PC-3 (cell line): Measurements from ENCODE around the gene SOCS6. TPM values are rescaled to one million over a fixed set of nuclear protein-coding genes. Genes with fewer than 3 reads are reported as not detected.

ENCODE experiments used
- ATAC-seq: fragments of 200-7000 bp; cut with Tn5 transposase; 2 replicates; pipeline ENCODE4 v1.9.1; 2020; ENCODE audit warnings: mild to moderate bottlenecking, moderate library complexity
- Bru-seq: library from RNA; stranded (reverse); fragments of 400-500 nt; gene quantifications from one replicate; lab custom pipeline; 2021; lab: Mats Ljungman, UMichigan
- BruChase-seq, 2 experiments: library from RNA; stranded (reverse); fragments of 400-500 nt; gene quantifications; one replicate each; lab custom pipeline; 2021; lab: Mats Ljungman, UMichigan
- BruUV-seq: library from RNA; stranded (reverse); fragments of 400-500 nt; replicated peaks from 2 replicates; lab custom pipeline; 2021; lab: Mats Ljungman, UMichigan
- CTCF ChIA-PET: fragments of 300-600 bp; sonication (Branson Sonifier 250); formaldehyde crosslinking; loops from one replicate; lab custom pipeline; 2022; ENCODE audit warnings: antibody characterized with exemption; lab: Charles Lee
- POLR2A ChIA-PET: fragments of 300-600 bp; sonication (Branson Sonifier 250); formaldehyde crosslinking; loops from one replicate; lab custom pipeline; 2022; ENCODE audit warnings: antibody characterized with exemption; ENCODE audit not compliant: unreplicated experiment; lab: Charles Lee
- DNase-seq: peaks from one replicate; pipeline ENCODE4 v3.0.0-alpha.2; 2015
- H2AFZ ChIP-seq: fragments of 300-600 bp; sonication (generic); 2 replicates; pipeline ENCODE4 v1.6.0; 2016; ENCODE audit warnings: antibody characterized with exemption, low read length
- H3F3A ChIP-seq: fragments of 300-600 bp; sonication (generic); one replicate; pipeline ENCODE4 v1.6.0; 2017; ENCODE audit warnings: antibody characterized with exemption, low read length, control low read depth, mild to moderate bottlenecking; ENCODE audit not compliant: unreplicated experiment
- H3K27ac ChIP-seq: fragments of 300-600 bp; sonication (generic); 2 replicates; pipeline ENCODE4 v1.5.1; 2016; ENCODE audit warnings: mild to moderate bottlenecking, low read length
- H3K27me3 ChIP-seq: fragments of 300-600 bp; sonication (generic); 2 replicates; pipeline ENCODE4 v1.6.1; 2016; ENCODE audit warnings: low read length, mixed read lengths
- H3K36me3 ChIP-seq: fragments of 300-600 bp; sonication (generic); 2 replicates; pipeline ENCODE4 v1.6.1; 2016; ENCODE audit warnings: low read depth, mixed run types, low read length, mixed read lengths
- H3K4me1 ChIP-seq: fragments of 300-600 bp; sonication (generic); 2 replicates; pipeline ENCODE4 v1.5.1; 2016; ENCODE audit warnings: low read length; ENCODE audit not compliant: insufficient read depth
- H3K4me2 ChIP-seq: fragments of 300-600 bp; sonication (generic); 2 replicates; pipeline ENCODE4 v1.6.0; 2016; ENCODE audit warnings: low read length
- H3K4me3 ChIP-seq: fragments of 300-600 bp; sonication (generic); 2 replicates; pipeline ENCODE4 v1.5.1; 2016; ENCODE audit warnings: mild to moderate bottlenecking, low read length, mixed read lengths
- H3K79me2 ChIP-seq: fragments of 300-600 bp; sonication (generic); 2 replicates; pipeline ENCODE4 v1.6.1; 2017; ENCODE audit warnings: low read length, mixed read lengths
- H3K9ac ChIP-seq: fragments of 300-600 bp; sonication (generic); 2 replicates; pipeline ENCODE4 v1.6.0; 2016; ENCODE audit warnings: mild to moderate bottlenecking, low read length
- H3K9me2 ChIP-seq: fragments of 300-600 bp; sonication (generic); replicated peaks from 2 replicates; pipeline ENCODE4 v1.6.1; 2016; ENCODE audit warnings: mixed run types, low read length, mixed read lengths
- H3K9me3 ChIP-seq: fragments of 300-600 bp; sonication (generic); 2 replicates; pipeline ENCODE4 v1.6.1; 2016; ENCODE audit warnings: low read length, mixed read lengths
- H4K20me1 ChIP-seq: fragments of 300-600 bp; sonication (generic); 2 replicates; pipeline ENCODE4 v1.6.1; 2016; ENCODE audit warnings: low read length, mixed read lengths
- CTCF ChIP-seq: fragments of 300-600 bp; sonication (generic); conservative IDR thresholded peaks from 2 replicates; pipeline ENCODE4 v1.5.1; 2017; ENCODE audit warnings: antibody characterized with exemption, low read depth, mild to moderate bottlenecking, low read length
- EZH2 ChIP-seq: fragments of 300-600 bp; sonication (generic); IDR thresholded peaks from one replicate; pipeline ENCODE4 v1.6.1; 2017; ENCODE audit warnings: antibody characterized with exemption, mild to moderate bottlenecking, low read length; ENCODE audit not compliant: unreplicated experiment
- EZH2phosphoT487 ChIP-seq: fragments of 300-600 bp; sonication (generic); IDR thresholded peaks from 2 replicates; pipeline ENCODE4 v1.6.1; 2018; ENCODE audit warnings: mild to moderate bottlenecking, antibody characterized with exemption, low read length, borderline replicate concordance
- intact Hi-C: fragments of 100-400 bp; cut with micrococcal nuclease; formaldehyde crosslinking; loops from 2 replicates; pipeline ENCODE4 v1.9.0; 2023
- long read RNA-seq: library from polyadenylated mRNA; unstranded; transcript quantifications from one replicate; pipeline ENCODE4 v2.0.0, GENCODE V29; 2021; ENCODE audit not compliant: unreplicated experiment
- total RNA-seq: library from RNA; depleted of rRNA; stranded (reverse); fragments of >200 nt; gene quantifications from 2 replicates; pipeline ENCODE4 v1.2.3, GENCODE V29; 2014; rRNA removed

The SOCS6 gene
- total RNA-seq (17.9 and 20.8 TPM in 2 replicates), Bru-seq, nascent RNA (percentile 90 among the genes with signal in this experiment), BruChase-seq, experiment 1, labeled RNA remaining after a 6-hour chase (percentile 84 among the genes with signal in this experiment), BruChase-seq, experiment 2, labeled RNA remaining after a 2-hour chase (percentile 89 among the genes with signal in this experiment)
- long read RNA-seq, full-length matches to known transcripts: 52 of 77 reads
- long read RNA-seq, partial matches to known transcripts: 10 of 77 reads
- long read RNA-seq, other reads (novel, unspliced or antisense): 15 of 77 reads

GRCh38 chr18:70288851-70289328 lies at the start of gene SOCS6:
TSS of gene SOCS6 (plus strand) at chr18:70289045. CDS start at chr18:70324669, 35,624 bp downstream.
- DNase-seq (peak; percentile 63), ATAC-seq (peak; percentile 57)
- Histone ChIP-seq H2AFZ (peak within 1 kb of the TSS; percentile 95), H3K36me3 (0 out of 2 replicates have a peak, but pooled peaks cover 11% of the 10 kb centered on the region), H4K20me1 (peaks cover 40% of the 10 kb centered on the region), H3K9me3 (no peaks in the 10 kb centered on the region), H3K9ac (peak within 1 kb of the TSS; percentile 91), H3K4me3 (peak within 1 kb of the TSS; percentile 86), H3F3A (peaks cover 5% of the 10 kb centered on the region), H3K27ac (peak within 1 kb of the TSS; percentile 60), H3K79me2 (peaks cover 50% of the 10 kb centered on the region), H3K4me1 (peaks cover 35% of the 10 kb centered on the region), H3K4me2 (peak within 1 kb of the TSS; percentile 95), H3K27me3 (no peaks in the 10 kb centered on the region), H3K9me2 (no peaks in the 10 kb centered on the region)
- no peak for TF ChIP-seq EZH2phosphoT487
- TF ChIP-seq EZH2: no peak
- no peak for TF ChIP-seq CTCF
- no TSS peak for BruUV-seq
- POLR2A ChIA-PET: interaction anchor here (0.7 kb wide), 1 partner anchor 68 kb away, joined by 3 read pairs; no protein-coding TSS in a partner anchor
- CTCF ChIA-PET: no interaction called here
- intact Hi-C loops: loop anchor here (1.0 to 2.0 kb wide), 2 partner anchors 46 to 84 kb away; partner anchors contain the start of gene RTTN

- peak; percentile 88 for DNase-seq
- CTCF ChIA-PET: no interaction called here
- peaks cover 16% of the 10 kb centered on the region for H3K4me1 ChIP-seq
- intact Hi-C loops: loop anchor here (1.0 to 2.0 kb wide), 5 partner anchors 37 to 179 kb away; no protein-coding TSS in a partner anchor
- H3K9me3 ChIP-seq: no peaks in the 10 kb centered on the region
- 0 out of 2 replicates have a peak overlapping the region, but pooled peaks have one; percentile 11 for H2AFZ ChIP-seq
- no peaks in the 10 kb centered on the region for H3K79me2 ChIP-seq
- peak; percentile 97 for ATAC-seq
- peak overlapping the region; percentile 95 for H3K27ac ChIP-seq
- no peaks in the 10 kb centered on the region for H3K27me3 ChIP-seq
- POLR2A ChIA-PET: no interaction called here
- BruUV-seq: TSS peak; percentile 98
- H3K9me2 ChIP-seq: no peaks in the 10 kb centered on the region
- H3F3A ChIP-seq: no peaks in the 10 kb centered on the region
- no peak for TF ChIP-seq EZH2phosphoT487
- TF ChIP-seq EZH2: no peak
- TF ChIP-seq CTCF: no peak
- H4K20me1 ChIP-seq: no peaks in the 10 kb centered on the region
- peak overlapping the region; percentile 59 for H3K4me3 ChIP-seq
- H3K9ac ChIP-seq: peak overlapping the region; percentile 92
- H3K4me2 ChIP-seq: peak overlapping the region; percentile 80
- no peaks in the 10 kb centered on the region for H3K36me3 ChIP-seq
These were observed 45.5 kb upstream of the SOCS6 start for GRCh38 chr18:70243131-70243929.
